Uterus (tissue), 4 donors: ENCODE results near the gene CORO7. TPM values are rescaled to one million over a fixed set of nuclear protein-coding genes. Genes with fewer than 3 reads are reported as not detected.

Source experiments
- DNase-seq, 2 donors: peaks; one replicate each; pipeline ENCODE4 v3.0.0-alpha.2; 2019 to 2020
- H3K27ac ChIP-seq, 2 donors: fragments of 200-600 bp; sonication (generic); 1 replicate in 1 of 2; 2 replicates in 1 of 2; pipeline ENCODE4 v1.5.1; 2016 to 2018
- H3K27me3 ChIP-seq, 2 donors: fragments of 200-600 bp; sonication (generic); one replicate each; pipeline ENCODE4 v1.5.1; 2018 to 2019; ENCODE audit warnings: control low read depth in 1 of 2
- H3K36me3 ChIP-seq, 2 donors: fragments of 200-600 bp; sonication (generic); one replicate each; pipeline ENCODE4 v1.5.1; 2019; ENCODE audit warnings: control low read depth in 1 of 2
- H3K4me1 ChIP-seq, 2 donors: fragments of 200-600 bp; sonication (generic); one replicate each; pipeline ENCODE4 v1.5.1; 2018 to 2019; ENCODE audit warnings: control low read depth in 1 of 2
- H3K4me3 ChIP-seq, 2 donors: fragments of 200-600 bp; sonication (generic); 1 replicate in 1 of 2; 2 replicates in 1 of 2; pipeline ENCODE4 v1.5.1; 2018 to 2019; ENCODE audit warnings: mild to moderate bottlenecking in 1 of 2
- H3K9me3 ChIP-seq, 2 donors: fragments of 200-600 bp; sonication (generic); one replicate each; pipeline ENCODE4 v1.5.1; 2019; ENCODE audit warnings: control low read depth in 1 of 2
- POLR2A ChIP-seq, 2 donors: fragments of 450-650 bp; IDR thresholded peaks; one replicate each; pipeline ENCODE4 v1.6.1; 2016; ENCODE audit warnings: antibody characterized with exemption in 2 of 2, mild to moderate bottlenecking in 1 of 2, moderate library complexity in 1 of 2
- intact Hi-C: fragments of 100-400 bp; cut with DNase I; formaldehyde crosslinking; loops from one replicate; pipeline ENCODE4 v1.15.1; 2023; ENCODE audit warnings: low total_unique reads
- total RNA-seq, 4 donors: library from RNA; depleted of rRNA in 3 of 4; stranded (reverse); fragments of >200 nt in 3 of 4; gene quantifications; one replicate each; pipeline versions ENCODE4 v1.1.0 to v1.2.4, GENCODE V29; 2014 to 2023
- TF ChIP-seq, protein P1 (sequence below), 4 experiments: fragments of 200-600 bp in 2 of 4; fragments of 450-650 bp in 2 of 4; sonication (generic) in 2 of 4; IDR thresholded peaks; one replicate each; pipeline ENCODE4 v1.5.1; 2016 to 2019; ENCODE audit warnings: antibody characterized with exemption in 4 of 4, mild to moderate bottlenecking in 2 of 4, moderate library complexity in 1 of 4
- donor health status: DM: yes; HTN: yes; CAD: no.

The CORO7 gene
- total RNA-seq, 4 donors from 2014 or later: 13.8 to 52.1 (median 30.0) TPM

DNA sequence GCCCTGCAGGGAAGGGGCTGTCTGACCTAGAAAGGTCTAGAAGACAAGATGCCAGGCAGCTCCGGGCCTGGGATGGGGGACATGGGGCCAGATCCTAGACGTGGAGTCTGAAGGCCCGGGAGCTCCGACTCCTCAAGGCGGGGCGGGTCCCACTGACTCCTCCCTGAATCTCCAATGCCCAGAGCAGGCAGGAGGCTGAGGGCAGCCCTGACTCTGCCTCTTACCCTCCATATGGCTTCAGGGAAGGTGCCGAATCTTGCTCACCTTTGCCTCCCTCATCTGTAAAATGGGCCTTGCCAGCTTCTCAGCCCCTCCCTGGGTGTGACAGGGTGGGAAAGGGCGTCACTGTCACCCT lies 30.0 kb downstream of the CORO7 start:
- peak overlapping the region; percentile 65 to 68 for H3K27ac ChIP-seq
- no peaks in the 10 kb centered on the region for H3K36me3 ChIP-seq
- H3K4me1 ChIP-seq: peaks cover 0 to 15% of the 10 kb centered on the region in 2 donors
- TF ChIP-seq, protein P1, sequence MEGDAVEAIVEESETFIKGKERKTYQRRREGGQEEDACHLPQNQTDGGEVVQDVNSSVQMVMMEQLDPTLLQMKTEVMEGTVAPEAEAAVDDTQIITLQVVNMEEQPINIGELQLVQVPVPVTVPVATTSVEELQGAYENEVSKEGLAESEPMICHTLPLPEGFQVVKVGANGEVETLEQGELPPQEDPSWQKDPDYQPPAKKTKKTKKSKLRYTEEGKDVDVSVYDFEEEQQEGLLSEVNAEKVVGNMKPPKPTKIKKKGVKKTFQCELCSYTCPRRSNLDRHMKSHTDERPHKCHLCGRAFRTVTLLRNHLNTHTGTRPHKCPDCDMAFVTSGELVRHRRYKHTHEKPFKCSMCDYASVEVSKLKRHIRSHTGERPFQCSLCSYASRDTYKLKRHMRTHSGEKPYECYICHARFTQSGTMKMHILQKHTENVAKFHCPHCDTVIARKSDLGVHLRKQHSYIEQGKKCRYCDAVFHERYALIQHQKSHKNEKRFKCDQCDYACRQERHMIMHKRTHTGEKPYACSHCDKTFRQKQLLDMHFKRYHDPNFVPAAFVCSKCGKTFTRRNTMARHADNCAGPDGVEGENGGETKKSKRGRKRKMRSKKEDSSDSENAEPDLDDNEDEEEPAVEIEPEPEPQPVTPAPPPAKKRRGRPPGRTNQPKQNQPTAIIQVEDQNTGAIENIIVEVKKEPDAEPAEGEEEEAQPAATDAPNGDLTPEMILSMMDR (IDR thresholded peaks at IDR 0.05): no peak
- no peak for TF ChIP-seq POLR2A (IDR thresholded peaks at IDR 0.05)
- no peak for DNase-seq
- H3K27me3 ChIP-seq: no peaks in the 10 kb centered on the region
- no peak overlapping the region for H3K4me3 ChIP-seq
- H3K9me3 ChIP-seq: no peaks in the 10 kb centered on the region
- intact Hi-C loops: no loop called here

DNA sequence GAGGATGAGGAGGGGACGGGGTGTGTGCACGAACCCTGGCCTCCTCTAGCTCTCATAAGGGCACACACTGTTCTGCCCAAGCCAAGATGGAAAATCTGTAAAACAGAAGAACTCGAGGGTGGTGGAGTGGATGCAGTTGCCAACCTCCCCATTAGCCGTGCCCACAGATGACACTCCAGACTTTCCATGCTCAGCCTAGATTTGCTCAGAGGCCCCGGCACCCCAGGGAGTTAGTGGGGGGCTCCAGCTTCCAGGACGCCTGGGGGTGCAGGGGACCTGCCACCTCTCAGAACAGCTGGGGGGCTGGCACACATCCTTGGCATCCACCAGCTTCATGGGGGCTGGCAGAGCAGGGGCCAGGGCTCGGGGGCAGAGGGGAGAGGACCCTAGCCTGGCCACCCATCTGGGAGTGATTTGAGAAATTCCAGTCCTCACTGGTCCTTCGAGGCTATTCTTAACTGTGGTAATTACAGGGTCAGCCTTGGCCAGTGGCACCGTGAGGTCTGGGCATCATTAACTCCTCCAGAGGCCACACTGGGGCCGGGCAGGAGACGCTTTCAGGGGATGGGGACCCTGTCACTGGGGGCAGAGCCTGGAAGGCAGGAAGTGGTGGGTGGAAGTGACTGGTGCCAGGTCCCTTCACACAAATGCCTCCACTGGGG lies 30.5 kb downstream of the CORO7 start:
- Histone ChIP-seq H3K27me3 (no peaks in the 10 kb centered on the region), H3K4me1 (peaks cover 0 to 15% of the 10 kb centered on the region in 2 donors), H3K27ac (peak overlapping the region; percentile 65 to 68), H3K9me3 (no peaks in the 10 kb centered on the region), H3K36me3 (no peaks in the 10 kb centered on the region), H3K4me3 (no peak overlapping the region)
- no peak for DNase-seq
- intact Hi-C loops: no loop called here
- TF ChIP-seq POLR2A (IDR thresholded peaks at IDR 0.05): no peak
- TF ChIP-seq, protein P1 (IDR thresholded peaks at IDR 0.05): no peak

DNA sequence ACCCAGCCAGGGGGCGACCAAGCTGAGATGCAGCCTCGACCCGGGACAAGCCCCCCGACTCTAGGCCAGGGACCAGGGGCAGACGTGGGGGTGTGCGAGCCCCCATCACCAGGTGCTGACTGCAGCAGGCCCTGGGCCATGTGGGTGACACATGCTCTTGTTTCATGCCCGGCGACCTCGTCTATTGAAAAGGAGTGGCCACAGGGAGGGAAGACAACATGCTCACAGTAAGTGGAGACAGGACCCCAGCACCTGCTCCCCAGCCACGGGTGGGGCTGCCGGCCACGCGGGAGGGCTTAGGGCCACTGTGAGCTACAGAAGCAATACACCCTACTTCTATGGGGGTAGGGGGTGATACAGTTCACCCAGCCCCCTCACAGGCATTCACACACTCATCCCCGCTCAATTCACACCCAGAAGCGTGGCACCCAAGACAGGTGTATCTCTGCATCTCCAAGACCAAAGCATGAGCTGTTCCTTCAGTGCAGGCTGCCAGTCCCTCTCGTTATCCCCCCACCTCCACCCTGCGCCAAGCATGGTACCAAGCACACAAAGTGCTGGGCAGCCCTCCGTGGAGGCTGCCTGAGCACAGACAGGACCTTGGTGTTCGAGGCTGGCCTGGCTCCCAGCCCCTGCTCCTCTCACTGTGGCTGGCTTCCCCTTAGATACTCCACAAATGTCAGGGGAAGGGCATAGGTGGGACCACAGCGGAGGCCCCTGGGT lies 31.2 kb downstream of the CORO7 start:
- peak overlapping the region; percentile 65 to 68 for H3K27ac ChIP-seq
- no peak for DNase-seq

DNA sequence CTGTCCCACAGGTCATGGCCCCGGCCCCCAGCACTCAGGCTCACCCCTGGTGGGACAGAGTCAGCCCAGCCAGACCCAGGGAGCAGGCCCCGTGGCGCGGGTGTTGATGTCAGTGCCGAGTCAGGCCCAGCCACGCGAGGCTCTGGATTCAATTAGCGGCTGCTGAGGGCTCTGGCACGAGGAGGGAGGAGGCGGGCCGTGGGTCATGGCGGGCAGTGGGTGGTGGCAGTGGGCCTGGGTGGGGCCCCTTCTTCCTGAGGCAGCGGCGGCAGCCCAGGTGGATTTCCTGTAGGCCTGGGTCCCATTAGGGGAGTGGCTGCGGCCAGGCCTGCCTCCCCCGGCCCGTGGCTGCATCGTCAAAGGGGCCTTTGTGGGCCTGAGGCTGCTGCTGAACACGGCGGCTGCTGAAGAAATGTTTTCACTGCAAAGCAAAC lies 31.9 kb downstream of the CORO7 start:
- no peaks in the 10 kb centered on the region for H3K9me3 ChIP-seq
- no peak overlapping the region for H3K4me3 ChIP-seq
- H3K27me3 ChIP-seq: no peaks in the 10 kb centered on the region
- H3K4me1 ChIP-seq: peaks cover 0 to 22% of the 10 kb centered on the region in 2 donors
- DNase-seq: peak in 1 of 2 donors; percentile 54
- no peak for TF ChIP-seq POLR2A (IDR thresholded peaks at IDR 0.05)
- TF ChIP-seq, protein P1 (IDR thresholded peaks at IDR 0.05): no peak
- intact Hi-C loops: no loop called here
- no peaks in the 10 kb centered on the region for H3K36me3 ChIP-seq
- peak overlapping the region; percentile 46 to 68 for H3K27ac ChIP-seq

More for the DNA sequence above, 31.2 kb downstream of the CORO7 start:
- Histone ChIP-seq H3K4me3 (no peak overlapping the region), H3K9me3 (no peaks in the 10 kb centered on the region), H3K4me1 (peaks cover 0 to 18% of the 10 kb centered on the region in 2 donors), H3K36me3 (no peaks in the 10 kb centered on the region), H3K27me3 (no peaks in the 10 kb centered on the region)
- intact Hi-C loops: no loop called here
- TF ChIP-seq POLR2A (IDR thresholded peaks at IDR 0.05): no peak
- TF ChIP-seq, protein P1 (IDR thresholded peaks at IDR 0.05): no peak
